ENCODE measurements around the gene SREK1.

GRCh38 chr5:66157046-66157445 lies 12.9 kb downstream of the SREK1 start:
- TF ChIP-seq CTCF (optimal IDR thresholded peaks at IDR 0.05 in 1 of 3, IDR thresholded peaks at IDR 0.05 in 1 of 3, conservative IDR thresholded peaks at IDR 0.05 in 1 of 3; ENCODE audit: extremely low read depth in 1 of 3, insufficient read depth in 2 of 3, low read length in 3 of 3) (no peak), EZH2 (IDR thresholded peaks at IDR 0.05; ENCODE audit: low read length) (no peak)

All from keratinocyte (primary cell).